HG03558 (cell line): ENCODE results near the gene RETN.

ENCODE experiments used
- ATAC-seq: cut with Tn5 transposase; IDR thresholded peaks from one replicate; pipeline ENCODE4 v1.9.1; 2021; ENCODE audit warnings: moderate number of reproducible peaks; ENCODE audit not compliant: unreplicated experiment; ENCODE audit errors: extremely low read depth

The RETN gene

GRCh38 chr19:7705387-7706187 lies 36.7 kb downstream of the RETN start:
- ATAC-seq: no peak

GRCh38 chr19:7706188-7706954 lies 37.5 kb downstream of the RETN start:
- ATAC-seq: no peak

- no peak for ATAC-seq
These were observed 38.2 kb downstream of the RETN start for GRCh38 chr19:7706955-7707456.

DNA sequence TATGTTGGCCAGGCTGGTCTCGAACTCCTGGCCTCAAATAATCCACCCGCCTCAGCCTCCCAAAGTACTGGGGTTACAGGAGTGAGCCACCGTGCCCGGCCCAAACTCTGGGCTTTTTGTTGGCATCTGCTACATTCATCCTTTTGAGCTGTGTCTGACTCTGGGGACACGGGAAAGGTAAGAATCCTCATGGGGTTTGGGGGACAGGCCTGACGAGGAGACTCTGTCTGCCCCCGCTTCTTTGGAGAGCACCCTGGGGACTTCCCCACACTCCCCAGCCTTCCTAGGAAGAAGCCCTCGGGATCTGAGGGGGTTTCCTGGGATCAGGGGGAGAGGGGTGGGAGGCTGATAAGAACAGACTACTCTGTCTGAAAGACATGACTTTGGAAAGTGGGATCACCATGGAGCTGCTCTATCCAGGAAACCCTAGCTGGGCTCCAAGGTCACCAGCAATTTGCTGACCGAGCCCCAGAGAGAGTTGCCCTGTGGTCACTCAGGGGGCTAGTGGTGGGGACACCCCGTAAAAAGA lies 41.1 kb downstream of the RETN start:
- no peak for ATAC-seq

- no peak for ATAC-seq
These were observed 41.8 kb downstream of the RETN start for GRCh38 chr19:7710616-7711015.

DNA sequence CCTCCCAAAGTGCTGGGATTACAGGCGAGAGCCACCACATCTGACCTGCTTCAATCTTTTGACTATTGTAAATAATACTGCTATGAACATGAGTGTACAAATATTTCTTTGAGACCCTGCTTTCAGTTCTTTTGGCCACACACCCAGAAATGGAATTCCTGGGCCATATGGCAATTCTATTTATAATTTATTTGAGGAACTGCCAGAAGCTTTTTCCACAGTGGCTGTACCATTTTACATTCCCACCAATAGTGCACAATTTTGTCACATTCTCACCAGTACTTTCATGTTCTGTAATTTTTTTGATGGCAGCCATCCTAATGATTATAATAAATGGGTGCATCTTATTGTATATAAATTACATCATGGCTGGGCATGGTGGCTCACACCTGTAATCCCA lies 46.8 kb downstream of the RETN start:
- ATAC-seq: no peak

- no peak for ATAC-seq
These were observed 47.9 kb downstream of the RETN start for GRCh38 chr19:7716762-7717161.

DNA sequence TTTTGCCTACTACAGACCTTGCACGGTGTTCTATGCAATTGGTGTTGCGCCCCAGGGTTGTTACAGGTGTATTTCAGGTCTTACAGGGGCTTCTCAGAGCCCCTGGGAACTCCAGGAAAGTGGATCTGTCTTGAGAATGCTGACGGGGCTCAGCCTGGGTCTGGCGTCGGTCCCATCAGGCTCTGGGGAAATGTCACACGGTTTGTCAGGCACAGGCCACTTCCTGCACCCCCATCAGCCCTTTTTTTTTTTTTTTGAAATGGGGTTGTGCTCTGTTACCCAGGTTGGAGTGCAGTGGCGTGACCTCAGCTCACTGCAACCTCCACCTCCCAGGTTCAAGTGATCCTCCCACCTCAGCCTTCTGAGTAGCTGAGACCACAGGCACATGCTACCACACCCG lies 49.8 kb downstream of the RETN start:
- ATAC-seq: no peak
